ENCODE results near the gene UNC5B.

Gene UNC5B

DNA sequence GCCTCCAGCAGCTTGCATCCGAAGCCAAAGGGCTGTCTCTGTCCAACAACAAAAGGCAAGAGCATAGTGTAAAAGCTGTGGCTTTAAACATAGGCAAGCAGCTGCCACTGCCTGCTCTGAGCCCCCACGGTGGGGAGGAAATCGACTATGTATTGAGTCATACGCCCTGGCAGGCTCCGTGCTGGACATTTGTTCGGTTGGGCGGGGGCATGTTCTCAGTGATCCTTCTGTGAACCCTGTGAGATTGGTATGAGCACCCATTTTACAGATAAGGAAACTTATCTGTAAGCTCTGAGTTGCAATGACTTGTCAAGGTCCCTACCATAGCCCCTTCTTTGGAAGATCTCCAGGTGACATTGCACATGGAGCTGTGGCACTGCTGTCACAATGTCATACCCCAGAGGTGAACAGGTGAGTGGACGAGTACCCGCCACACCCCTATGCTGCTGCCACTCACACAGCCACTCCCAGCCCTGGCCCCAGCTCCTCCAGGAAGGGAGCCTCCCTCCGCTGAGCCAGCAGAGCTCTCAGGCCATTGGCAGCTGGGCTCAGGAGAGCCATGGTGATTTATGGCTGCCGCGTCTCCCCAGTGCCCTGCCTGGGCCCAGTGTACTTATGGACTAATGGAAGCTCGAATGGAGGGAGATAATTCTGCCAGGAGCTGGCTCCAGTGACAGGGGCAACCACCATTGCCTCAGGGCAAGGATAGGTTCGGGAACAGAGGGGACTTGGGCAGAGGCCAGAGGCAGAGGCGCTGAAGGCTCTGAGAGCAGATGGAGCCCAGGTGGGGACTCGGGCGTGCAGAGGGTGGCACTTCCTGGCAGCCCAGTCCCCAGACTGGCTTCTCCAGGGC is 43.7 kb downstream of the UNC5B start:
- no peak for DNase-seq

GRCh38 chr10:71256661-71257318 is 44.4 kb downstream of the UNC5B start:
- no peak for DNase-seq

- DNase-seq = no peak
Measured at GRCh38 chr10:71257319-71257997, 45.1 kb downstream of the UNC5B start.

- no peak for DNase-seq
Measured at GRCh38 chr10:71258046-71258445, 45.7 kb downstream of the UNC5B start.

- no peak for DNase-seq
Measured at GRCh38 chr10:71258446-71259145, 46.2 kb downstream of the UNC5B start.

GRCh38 chr10:71259282-71259681 is 46.9 kb downstream of the UNC5B start:
- DNase-seq = no peak

GRCh38 chr10:71259815-71260501 is 47.6 kb downstream of the UNC5B start:
- DNase-seq = no peak

DNA sequence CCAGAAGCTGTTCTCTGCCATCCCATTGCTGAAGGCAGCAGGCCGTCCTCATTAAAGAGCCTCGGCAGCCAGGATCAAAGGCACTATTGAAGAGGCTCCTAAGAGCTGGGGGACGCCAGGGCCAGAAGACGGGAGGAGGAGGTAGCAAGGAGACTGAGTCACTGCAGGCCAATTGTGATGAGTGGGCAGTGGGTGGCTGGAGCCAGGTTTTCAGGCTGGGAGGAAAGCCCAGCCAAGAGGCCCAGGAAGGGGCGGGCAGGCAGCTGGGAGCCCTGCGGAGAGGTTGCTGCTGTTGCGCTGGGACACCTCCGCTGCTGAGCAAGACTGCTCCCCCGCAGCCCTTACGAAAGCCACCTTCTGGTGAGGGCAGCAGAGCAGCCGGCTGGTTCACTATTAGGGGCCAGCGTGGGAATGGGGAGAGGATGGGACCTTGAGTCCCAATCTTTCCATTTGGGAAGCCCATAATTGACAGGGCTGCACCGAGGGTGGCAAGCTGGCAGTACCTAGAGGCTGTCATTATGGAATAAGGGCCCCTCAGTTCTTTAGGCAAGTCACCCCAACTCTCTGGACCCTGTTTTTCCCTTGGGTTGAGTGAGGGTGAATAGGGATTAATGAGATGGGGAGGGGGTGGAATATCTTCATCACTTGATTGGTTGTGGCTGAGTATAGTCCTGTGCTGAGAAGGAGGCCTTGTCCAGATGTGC is 48.4 kb downstream of the UNC5B start:
- DNase-seq = no peak

DNA sequence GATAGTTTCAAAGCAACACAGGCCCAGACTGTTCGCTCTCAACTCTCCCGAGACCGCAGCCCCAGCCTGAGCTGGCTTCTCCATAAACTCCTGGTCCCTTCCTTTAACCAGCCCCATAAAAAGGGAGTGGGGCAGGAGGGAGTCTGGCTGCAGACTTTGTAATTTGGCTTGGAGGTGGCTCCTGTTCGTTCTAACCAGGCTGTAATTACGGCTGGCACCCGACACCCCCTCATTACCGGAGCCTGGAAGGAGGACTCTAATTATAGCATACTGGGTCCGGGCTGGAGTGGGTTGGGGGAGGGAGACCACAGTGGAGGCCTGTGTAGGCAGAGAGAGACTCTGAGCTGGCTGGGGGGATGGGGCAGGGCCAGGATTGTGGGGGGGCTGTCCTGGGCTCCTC is 49.7 kb downstream of the UNC5B start:
- no peak for DNase-seq

DNA sequence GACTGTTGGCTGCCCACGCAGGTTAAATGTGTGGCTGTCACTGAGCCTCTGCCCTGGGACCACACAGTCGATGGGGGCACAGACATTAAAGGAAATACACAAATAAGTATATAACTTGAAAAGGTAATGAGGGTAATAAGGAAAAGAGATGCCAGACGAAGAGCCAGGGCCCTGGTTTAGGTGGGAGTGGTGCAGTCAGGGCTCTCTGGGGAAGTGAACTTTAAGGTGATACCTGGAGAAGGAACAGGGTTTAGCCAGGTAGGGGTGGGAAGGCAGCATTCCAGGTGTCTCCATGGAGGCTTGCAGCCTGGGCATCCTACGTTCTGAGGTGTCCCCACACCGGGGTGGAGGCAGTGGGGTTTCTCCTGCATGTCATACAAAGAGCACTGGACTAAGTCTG is 50.4 kb downstream of the UNC5B start:
- no peak for DNase-seq

DNA sequence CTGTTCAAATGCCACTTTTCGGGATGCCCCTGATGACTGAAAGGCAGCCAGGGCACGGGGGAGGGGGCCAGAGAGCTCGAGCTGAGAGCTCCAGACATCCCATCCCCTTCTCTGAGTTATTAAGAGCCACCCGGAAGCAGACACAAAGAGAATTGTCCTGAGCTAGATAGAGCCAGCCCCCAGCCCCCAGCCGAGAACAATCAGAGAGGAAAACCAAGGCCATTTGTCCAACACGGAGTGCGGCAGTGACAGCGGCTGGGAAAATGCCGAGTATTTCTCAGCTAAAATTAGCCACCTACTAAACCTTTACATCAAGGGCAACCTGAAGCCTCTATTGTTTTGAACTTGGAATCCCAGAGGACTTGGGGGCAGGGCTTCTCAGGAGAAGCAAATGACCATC is 51.0 kb downstream of the UNC5B start:
- DNase-seq = no peak

- no peak for DNase-seq
Measured at GRCh38 chr10:71264345-71265200, 52.2 kb downstream of the UNC5B start.

GRCh38 chr10:71265201-71265575 is 52.8 kb downstream of the UNC5B start:
- DNase-seq = no peak

GRCh38 chr10:71265618-71266146 is 53.3 kb downstream of the UNC5B start:
- no peak for DNase-seq

- DNase-seq = peak; percentile 42
Measured at GRCh38 chr10:71266147-71266917, 54.0 kb downstream of the UNC5B start.

- no peak for DNase-seq
Measured at GRCh38 chr10:71266918-71267442, 54.6 kb downstream of the UNC5B start.

DNA sequence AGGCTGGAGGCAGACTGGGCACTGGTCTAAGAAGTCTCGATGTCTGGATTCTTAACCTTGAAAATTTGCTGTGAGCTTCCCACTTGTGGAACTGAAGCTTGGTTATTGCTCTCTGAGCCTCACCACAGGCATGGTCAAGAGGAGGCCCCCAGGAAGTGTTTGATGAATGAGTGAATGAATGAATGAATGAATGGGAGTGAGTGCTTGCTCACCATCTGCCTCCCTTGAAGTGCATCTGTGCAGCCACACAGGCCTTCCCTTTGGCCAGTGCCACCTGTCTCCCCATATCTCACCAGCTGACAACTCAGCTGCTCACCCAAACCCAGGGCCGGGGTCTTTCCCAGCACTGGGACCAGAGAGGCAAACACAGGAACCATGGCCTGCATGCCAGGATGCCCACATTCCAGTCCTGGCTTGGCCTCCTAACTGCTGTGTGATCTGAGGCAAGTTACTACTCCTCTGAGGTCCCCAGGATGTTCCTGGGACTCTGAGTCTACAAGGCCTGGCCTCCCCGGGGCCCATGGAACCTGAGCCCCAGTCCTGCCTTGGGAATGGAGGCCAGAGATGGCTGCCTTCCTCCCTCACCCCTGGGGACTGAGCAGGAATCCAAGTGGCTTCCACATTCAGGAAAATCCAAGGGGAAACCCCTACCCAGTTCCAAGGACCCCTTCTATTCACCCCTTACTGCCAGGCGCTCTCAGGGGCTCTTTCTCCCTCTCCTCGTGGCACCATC is 55.3 kb downstream of the UNC5B start:
- DNase-seq = no peak

- DNase-seq = no peak
Measured at GRCh38 chr10:71268247-71268691, 55.9 kb downstream of the UNC5B start.

GRCh38 chr10:71268758-71269157 is 56.4 kb downstream of the UNC5B start:
- no peak for DNase-seq
